Lower leg skin (tissue), 3 donors: Measurements from ENCODE around the gene KCNC3.

Experiments
- POLR2A ChIP-seq, 2 donors: fragments of 450-650 bp; IDR thresholded peaks; one replicate each; pipeline ENCODE4 v1.6.1; 2016 to 2017; ENCODE audit warnings: antibody characterized with exemption in 2 of 2, mild to moderate bottlenecking in 1 of 2, moderate library complexity in 1 of 2
- TF ChIP-seq, protein P1 (sequence below), 3 donors: fragments of 450-650 bp; IDR thresholded peaks; one replicate each; pipeline ENCODE4 v1.5.1; 2016; ENCODE audit warnings: antibody characterized with exemption in 3 of 3, mild to moderate bottlenecking in 3 of 3, moderate library complexity in 2 of 3

DNA sequence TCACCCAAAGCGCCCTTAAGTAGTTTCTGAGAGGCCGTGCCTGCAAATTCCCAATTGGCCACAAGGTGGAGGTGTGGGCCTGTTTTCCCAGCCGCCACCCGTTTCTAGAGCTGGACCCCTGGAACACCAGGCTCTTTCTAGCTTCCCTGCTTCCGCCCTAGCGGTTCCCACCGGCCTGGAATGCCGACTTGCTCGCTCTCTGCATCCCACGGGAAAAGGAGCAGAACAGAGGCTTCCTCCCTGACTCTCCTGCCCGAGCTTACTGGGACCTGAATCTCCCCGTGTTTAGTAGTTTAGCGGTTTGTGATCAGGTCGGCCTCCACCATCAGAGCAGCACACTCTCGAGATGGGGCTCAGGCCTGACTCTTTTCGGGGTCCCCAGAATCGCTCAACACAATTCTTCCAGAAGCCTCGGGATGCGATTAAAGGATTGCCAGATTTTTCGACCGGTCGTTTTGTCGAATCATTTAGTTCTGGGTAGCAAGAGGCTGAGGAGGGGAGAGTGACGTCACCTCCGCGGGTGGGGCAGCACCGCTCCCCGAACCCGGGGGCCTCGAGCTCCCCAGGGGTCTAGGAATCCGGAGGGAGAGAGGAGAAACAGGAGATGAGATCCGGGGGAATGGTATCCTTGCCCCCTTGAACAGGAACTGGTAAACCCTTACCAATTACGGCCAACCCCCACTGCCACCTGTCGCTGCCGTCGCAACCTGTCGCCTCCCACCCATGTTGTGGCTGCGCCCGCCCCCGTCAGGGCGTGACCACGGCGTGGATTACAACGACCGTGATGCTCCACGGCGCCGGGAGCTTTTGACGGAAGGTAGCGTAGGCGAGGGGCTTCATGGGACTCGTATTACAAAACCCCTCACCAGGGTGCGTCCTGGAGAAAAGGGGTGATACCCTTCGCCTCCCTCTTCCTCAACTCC lies 28.3 kb upstream of the KCNC3 start:
- TF ChIP-seq, protein P1, sequence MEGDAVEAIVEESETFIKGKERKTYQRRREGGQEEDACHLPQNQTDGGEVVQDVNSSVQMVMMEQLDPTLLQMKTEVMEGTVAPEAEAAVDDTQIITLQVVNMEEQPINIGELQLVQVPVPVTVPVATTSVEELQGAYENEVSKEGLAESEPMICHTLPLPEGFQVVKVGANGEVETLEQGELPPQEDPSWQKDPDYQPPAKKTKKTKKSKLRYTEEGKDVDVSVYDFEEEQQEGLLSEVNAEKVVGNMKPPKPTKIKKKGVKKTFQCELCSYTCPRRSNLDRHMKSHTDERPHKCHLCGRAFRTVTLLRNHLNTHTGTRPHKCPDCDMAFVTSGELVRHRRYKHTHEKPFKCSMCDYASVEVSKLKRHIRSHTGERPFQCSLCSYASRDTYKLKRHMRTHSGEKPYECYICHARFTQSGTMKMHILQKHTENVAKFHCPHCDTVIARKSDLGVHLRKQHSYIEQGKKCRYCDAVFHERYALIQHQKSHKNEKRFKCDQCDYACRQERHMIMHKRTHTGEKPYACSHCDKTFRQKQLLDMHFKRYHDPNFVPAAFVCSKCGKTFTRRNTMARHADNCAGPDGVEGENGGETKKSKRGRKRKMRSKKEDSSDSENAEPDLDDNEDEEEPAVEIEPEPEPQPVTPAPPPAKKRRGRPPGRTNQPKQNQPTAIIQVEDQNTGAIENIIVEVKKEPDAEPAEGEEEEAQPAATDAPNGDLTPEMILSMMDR (IDR thresholded peaks at IDR 0.05) = peak in 1 of 3 donors; percentile 19
- TF ChIP-seq POLR2A (IDR thresholded peaks at IDR 0.05) = no peak
